ENCODE results near the gene GALR1.
"Not testable (repeated sequence)": the region's sequence is repeated elsewhere in the genome, so short reads cannot be mapped to it uniquely, and the experiment has no call there.

Gene GALR1, protein sequence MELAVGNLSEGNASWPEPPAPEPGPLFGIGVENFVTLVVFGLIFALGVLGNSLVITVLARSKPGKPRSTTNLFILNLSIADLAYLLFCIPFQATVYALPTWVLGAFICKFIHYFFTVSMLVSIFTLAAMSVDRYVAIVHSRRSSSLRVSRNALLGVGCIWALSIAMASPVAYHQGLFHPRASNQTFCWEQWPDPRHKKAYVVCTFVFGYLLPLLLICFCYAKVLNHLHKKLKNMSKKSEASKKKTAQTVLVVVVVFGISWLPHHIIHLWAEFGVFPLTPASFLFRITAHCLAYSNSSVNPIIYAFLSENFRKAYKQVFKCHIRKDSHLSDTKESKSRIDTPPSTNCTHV

DNA sequence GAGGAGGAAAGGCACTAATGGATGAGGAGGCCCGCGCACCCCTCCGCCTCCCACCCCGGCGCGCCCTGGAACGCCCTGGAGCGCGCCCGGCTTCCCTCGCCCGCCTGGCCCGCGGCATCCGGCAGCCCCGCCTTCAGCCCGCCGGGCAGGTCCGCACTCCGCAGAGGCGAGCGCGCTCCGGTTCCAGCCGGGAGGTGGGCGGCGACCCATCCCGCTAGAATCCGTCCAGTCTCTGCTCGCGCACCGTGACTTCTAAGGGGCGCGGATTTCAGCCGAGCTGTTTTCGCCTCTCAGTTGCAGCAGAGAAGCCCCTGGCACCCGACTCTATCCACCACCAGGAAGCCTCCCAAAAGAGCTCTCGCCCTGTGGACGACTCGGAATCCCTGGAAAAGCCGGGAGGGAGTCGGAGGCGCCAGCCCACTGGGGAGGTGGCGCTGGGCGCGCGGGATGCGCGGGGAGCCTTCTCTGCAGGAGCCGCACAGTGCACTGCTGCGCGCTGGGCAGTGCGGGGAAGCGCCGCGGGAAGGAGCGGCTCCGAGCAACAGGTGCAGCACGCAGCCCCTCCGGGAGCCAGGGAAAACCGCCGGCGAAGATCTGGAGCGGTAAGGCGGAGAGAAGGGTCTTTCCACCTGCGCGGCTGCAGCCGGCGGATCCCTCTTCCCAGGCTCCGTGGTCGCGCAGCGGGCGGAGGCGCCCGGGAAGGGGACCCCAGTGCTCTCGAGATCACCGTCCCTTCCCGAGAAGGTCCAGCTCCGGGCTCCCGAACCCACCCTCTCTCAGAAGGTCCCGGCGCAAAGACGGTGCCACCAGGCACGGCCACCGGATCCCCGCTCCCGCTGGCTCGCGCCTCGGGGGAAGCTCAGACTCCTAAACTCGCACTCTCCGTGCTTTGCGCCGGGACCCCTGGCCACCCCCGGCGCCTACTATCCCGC, at the start of gene GALR1:
Gene GALR1 (plus strand): TSS at position 280 of the 932 bp plus-strand sequence. CDS start 701 bp downstream, outside the sequence.
- DNase-seq: no peak

DNA sequence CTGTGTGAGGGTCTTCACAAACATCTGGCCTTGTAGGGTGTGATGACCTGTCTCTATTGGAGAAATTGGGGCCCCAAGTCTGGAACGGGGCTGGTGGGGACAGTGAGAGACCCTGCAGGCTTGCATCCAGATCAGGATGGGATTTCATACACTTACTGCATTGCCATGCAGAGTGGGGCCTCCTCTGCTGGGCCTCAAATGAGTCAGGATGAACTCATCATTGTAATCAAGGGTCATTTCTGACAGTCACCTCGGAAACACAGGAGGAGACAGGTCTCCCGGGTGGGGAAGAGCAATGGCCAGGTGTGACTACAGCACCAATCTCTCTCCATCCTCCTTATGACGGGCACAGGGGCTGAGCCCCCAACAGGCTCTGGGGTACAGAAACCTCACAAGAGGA, 48.1 kb upstream of the GALR1 start:
- DNase-seq: no peak

DNA sequence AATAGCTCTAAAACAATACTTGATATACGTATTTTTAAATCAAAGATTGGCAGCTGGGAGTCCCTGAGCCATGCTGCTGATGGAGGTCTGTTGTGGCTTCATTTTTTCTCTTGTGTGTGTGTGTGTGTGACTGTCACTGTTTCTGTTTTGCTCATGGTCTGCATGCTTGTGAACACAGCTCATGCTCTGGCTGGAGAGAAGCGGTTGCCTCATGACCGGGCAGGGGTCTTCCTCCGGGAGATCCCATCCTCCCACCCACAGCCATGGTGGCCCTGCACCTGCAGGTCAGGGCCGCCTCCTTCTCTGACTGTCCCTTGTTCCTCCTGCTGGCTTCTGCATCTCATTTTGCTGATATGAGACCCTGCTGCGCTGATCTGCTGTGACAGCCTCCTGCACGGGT, 47.3 kb upstream of the GALR1 start:
- no peak for DNase-seq

DNA sequence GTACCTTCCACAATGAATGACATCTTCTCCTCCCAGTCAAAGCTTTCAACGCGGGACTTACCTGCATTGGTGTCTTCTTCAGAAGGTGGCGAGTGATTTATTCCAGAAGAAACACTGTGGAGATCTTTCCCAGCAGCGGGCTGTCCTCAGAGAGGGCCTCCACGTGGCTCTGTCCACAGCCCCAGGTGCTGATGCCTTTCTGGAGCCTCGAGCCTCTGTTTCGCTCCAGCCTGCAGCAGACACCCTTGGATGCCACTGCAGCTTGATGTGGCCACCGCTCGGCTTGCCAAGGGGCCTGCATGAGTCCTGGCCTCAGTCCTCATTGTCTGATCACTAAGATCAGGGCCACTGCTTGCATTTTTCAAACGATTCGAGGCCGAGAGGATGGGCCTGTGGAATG, 46.6 kb upstream of the GALR1 start:
- no peak for DNase-seq

DNA sequence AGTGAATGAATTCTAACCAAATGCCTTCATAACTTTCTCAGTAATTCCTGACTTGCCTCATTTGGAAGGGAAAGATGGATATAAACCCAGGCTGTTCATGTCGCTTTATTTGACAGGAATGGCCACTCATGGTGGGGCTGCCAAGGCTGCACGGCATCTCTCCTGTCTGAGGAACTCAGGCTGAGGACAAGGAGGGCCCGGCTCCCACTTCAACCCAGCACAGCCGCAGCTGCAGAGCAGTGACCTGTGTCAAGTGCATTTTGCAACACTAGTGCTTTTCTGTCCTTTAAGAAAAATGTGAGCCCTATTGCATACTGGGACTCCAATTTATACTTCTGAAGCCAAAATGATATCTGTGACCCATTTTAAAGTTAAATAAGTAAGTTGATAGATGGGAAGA, 45.8 kb upstream of the GALR1 start:
- no peak for DNase-seq

DNA sequence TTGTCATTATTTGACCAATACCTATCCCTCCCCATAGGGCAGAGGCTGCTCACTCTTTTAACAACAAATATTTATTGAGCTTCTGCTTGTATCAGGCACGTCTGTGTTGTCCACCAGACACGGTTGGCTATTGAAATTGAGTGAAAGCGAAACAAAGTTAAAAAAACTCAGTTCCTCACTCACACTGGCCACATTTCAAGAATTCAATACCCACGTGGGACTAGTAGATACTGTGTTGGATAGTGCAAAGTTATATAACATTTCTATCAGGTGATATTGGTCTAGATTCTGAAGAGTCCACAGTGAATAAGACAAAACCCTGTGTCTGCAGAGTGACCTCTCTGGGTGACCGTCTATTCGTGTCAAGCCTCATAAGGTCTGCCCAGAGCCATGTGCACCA, 43.9 kb upstream of the GALR1 start:
- DNase-seq: no peak

DNA sequence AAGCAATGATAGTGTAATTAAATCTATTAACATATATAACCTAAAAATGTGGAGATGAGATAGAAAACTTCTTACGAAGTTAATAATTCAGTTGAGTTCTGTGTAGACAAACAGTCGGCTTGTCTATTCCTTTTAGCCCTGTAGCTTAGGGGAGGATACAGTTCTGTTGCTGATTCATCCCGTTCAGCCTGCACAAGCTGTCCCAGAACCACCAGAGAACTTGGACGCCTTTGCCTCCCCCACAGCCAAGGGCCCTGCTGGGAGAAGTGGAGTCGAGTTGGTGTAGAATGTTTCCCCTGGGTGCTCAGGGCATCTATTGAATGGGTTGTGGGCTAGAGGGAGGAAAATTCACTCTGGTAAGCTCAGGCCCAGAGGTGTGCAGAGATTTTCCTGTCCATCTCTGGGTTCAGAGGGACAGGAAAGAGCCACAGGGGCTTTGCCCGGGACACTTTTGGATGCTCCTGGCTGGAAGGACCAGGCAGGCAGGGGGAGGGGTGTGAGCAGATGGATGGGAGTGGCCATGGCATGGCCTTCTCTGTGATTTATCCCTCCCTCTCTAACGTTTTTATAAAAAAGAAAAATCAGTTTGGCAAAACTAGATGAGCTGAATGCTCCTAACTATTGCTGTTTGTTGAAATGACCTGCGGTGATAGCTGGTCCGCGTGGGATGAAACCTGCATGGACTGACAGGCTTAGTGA, 42.8 kb upstream of the GALR1 start:
- no peak for DNase-seq

DNA sequence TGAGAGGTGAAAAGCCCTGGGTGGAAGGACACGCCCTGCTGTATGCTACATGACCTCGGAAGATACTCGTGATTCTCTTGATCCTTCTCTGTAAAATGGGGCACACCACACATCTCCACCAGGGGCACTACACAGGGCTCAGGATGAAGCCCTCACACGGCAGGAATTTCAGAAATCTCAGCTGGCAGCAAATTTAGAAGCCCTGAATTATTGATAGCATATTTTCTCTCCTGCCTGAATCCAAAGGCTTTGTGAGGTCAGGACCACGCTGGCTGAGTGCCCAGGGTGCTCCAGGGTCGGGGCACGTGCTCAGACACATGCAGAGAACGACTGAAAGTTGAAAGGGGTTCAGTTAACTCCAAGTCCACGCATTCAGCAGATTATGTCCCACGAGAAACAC, 42.1 kb upstream of the GALR1 start:
- peak; percentile 69 for DNase-seq

DNA sequence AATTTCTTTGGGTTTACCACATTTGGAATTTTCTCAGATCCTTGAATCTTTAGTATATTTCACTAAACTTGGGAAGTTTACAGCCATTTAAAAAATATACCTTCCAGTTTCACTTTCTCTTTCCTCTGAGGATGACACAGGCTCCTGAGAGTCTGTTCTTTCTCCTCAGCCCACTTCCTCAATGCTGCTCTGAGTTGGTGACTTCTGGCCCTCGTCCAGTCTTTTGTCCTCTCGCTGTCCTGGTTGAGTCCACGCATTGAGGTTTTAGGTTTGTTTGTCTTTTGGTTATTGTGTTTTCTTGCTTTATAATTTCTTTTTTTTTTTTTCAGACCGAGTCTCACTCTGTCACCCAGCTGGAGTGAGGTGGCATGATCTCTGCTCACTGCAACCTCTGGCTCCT, 40.7 kb upstream of the GALR1 start:
- DNase-seq: peak; percentile 54

DNA sequence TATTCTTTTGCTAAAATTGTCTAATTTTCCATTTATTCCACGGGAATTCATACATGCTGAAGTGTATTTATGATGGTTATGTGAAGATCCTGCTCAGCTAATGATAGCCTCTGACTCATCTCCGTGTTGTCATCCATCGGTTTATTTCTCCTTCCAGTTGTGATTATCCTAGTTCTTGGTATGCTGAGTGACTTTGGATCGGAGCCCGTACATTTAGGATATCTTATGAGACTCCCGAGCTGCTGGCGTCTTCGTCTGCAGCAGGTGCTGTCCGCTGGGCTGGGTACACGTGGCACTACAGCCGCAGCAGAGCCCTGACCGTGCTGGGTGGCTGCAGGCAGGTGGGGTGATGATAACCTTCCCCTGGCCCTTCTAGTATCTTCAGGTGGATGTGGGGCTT, 40.1 kb upstream of the GALR1 start:
- no peak for DNase-seq

DNA sequence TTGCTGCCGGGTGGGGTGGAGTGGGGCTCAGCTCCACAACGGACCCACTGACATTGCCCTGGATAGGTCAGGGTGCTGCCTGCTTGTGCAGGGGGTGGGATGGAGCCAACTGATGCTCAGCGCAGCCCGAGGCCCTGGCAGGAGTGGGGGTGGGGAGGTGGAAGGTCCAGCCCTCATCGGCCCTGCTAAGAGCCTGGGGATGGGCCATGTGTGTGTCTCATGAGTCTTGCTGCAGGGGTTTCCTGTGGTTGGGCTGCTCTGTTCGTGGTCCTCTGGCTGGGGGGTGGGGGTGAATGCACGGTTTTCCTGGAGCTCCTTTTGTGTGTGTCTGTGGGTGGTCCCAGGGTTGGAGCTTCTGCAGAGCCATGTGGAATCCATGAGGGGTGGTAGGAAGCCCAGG, 39.4 kb upstream of the GALR1 start:
- no peak for DNase-seq

DNA sequence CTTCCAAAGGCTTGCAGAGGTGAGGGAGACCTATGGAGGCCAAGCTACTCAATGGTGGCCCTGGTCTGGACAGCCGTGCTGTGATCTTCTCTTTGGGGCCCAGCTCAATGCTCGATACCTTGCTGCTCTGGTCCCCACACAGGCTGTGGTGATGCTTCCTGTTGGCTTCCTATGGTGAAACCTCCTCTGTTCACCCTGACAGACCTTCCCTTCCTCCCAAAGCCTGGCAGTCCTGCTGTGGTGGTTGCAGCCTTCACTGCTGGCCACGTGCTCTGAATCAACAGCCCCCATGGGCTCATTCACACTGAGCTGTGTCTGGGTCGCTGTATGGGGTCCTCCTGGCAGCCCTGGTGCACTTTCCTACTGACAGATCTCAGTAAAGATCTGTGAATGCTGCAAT, 31.0 kb upstream of the GALR1 start:
- no peak for DNase-seq

DNA sequence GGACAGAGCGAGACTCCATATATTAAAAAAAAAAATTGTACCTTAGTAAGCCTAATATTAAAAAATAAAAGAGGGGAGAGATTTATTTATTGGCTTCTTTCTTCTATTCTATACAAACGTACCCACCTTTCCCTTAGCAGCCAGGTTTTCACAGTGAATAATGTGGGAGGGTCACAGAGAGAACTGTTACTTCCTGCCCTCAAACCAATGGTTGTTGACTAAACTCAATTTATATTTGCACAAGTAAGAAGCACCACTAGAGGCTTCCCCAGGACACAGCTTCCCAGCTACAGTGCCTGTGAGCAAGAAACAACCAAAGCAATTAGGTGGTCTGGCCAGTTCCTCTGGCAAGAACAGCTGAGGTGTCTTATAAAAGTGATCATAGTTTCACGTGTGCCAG, 28.9 kb upstream of the GALR1 start:
- DNase-seq: peak; percentile 16

DNA sequence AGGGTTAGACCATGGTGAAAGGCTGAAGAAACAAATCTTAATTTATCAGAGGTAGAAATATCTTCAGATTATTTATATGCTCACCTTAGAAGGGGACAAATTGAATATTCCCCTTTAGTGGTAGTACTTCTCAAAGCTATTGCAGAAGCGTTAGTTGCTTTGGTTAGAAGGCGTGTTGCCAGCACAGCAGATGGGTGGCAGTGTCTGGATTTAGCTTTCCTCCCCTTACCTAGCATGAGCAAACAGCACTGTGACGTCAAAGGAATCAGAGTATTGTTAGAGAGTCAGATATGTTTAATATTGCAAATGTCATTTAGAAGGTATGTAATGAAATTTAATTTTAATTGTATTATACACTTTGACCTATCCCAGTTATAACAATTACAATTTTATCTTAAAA, 27.2 kb upstream of the GALR1 start:
- DNase-seq: no peak

DNA sequence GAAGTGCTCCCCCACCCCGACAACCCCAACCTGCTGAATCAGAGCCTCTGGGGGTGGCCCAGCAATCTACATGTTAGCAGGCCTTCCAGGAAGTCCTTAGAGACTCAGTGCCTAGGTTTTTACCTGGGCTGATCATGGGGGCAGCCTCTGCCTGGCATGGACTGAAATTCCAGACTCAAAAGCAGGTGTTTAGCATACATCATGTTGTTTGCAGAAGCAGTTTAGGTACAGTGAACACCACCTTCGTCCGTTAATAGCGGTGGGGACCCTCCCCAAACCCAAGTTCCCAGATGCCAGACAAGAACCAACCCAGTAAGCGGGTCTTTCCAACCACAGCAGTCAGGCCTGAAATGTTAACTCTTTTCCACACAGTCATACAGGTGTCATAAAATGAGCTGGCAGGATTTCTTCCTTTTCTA, 26.4 kb upstream of the GALR1 start:
- DNase-seq: no peak

DNA sequence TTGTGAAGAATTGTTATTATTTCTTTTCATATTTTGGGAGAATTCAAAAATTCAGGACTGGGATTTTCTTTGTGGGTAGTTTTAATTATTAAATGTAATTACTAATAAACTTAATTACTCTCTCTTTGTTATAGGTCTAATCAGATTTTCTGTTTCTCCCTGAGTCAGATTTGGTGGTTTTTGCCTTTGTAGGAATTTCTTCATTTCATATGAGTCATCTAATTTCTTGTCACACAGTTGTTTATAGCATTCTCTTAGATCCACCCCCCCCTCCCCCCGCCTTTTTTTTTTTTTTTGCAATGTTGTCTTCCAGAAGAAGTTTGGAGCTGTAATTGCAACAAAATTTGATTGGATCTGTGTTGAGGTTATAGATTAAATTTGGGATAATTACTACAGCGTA, 26.0 kb upstream of the GALR1 start:
- no peak for DNase-seq

DNA sequence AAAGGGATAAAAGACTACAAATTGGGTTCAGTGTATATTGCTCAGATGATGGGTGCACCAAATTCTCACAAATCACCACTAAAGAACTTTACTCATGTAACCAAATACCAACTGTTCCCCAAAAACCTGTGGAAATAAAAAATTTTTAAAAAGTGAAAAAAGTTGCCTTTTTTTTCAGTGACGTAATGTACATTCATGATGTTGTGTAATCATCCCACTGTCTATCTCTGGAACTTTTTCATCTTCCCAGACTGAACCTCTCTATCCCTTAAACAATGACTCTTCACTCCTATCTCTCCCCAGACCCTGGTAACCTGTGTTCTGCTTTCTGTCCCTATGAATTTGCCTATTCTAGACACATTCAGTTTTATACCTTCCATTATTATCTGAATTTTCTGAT, 19.0 kb upstream of the GALR1 start:
- no peak for DNase-seq

DNA sequence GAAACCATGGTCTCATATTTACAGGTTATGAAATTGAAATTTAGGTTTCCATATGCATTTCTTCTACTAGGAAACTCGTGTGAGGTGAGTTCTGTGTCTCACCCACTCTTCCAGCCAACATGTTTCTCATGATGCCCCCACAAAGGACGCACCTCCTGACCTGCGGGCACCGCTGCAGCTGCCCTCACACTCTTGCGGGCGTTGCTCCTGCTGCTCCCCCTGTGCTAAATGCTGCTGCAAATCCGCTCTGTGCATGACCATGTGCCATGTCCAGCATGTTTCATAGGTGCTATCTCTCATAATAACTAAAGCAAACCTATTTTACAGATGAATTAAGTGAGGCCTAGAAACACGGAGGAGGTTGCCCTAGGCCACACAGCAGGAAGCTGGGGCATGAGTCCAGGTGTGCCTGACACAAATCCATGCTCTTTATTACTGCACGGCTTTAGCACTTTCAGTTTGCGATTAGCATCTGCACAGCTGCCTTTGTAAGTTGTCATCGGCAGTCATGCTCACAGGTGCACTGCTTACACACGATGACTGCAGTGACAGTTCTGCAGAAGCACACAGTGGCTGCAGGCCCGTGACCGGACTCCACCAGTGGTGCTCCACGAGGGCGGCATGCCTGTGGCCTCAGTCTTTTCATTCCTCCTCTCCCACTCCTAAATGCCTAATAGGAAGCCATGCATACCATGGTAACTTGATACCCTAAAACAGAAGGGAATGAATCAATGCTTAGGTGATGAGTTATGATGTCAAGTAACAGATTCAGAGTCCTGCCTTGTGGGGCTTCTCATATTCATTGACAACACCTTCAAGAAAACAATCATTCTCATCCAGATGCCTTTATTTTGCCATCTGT, 14.9 kb upstream of the GALR1 start:
- DNase-seq: no peak

DNA sequence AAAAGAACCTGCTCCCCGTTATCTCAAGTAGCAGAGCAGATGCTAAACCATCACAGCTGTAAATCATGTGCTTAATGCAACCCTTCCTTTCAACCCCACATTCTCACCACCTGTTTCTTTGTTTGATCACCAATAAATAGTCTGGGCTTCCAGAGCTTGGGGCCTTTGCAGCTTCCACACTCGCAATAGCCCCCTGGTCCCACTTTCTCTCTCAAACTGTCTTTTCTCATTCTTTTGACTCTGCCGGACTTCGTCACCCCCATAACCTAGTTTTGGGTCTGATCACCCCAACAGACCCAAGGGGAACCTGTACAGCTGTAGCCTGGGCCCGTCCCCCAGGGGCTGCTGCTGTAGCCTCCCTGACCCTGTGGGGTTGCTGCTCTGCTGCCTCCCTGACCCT, 10.4 kb upstream of the GALR1 start:
- not testable (repeated sequence) for DNase-seq

DNA sequence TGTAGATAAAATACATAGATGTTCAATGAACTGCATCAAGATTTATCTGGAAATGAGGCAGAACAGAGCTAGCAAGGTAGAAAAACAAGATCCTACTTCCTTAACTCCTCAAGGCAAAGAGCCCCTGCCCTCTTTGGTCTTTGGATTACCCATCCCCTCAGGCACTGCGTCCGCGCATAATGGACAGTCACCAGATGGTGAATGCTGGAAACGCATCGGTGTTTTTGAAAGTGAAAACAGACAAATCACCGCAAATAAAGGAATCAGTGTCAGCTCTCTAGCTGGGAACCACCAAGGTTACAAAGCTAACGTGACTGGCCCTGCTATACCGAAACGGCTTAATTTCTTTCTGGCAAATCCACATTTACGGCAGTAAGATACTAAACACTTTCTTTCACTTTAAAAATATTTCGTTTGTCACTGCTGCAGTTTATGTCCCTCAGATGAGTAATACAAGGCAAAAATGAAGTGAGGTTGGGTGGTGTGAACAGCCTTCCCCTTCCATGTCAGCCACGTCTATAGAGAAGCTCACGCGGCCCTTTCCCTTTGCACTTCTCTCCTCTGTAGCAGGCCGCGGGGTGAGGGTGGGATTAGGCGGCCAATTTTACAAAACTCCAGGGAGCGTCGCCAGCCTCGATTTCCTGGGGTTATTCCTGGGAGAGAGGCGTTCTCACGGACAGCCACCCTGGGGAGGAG, 627 bp upstream of the GALR1 start:
- no peak for DNase-seq

DNA sequence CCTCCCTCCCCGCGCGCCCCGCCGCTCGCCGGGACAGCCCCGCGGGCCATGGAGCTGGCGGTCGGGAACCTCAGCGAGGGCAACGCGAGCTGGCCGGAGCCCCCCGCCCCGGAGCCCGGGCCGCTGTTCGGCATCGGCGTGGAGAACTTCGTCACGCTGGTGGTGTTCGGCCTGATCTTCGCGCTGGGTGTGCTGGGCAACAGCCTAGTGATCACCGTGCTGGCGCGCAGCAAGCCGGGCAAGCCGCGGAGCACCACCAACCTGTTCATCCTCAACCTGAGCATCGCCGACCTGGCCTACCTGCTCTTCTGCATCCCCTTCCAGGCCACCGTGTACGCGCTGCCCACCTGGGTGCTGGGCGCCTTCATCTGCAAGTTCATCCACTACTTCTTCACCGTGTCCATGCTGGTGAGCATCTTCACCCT, 865 bp downstream of the GALR1 start:
- DNase-seq: no peak
